Activated T-helper 1 cell treated with Interleukin-2 at 50 U/mL for 16 hours (primary cell): Measurements from ENCODE around the gene ECHDC1.

Experiments used
- DNase-seq: peaks from one replicate; pipeline ENCODE4 v3.0.0-alpha.2; 2020; ENCODE audit warnings: low read depth

The ECHDC1 gene

DNA sequence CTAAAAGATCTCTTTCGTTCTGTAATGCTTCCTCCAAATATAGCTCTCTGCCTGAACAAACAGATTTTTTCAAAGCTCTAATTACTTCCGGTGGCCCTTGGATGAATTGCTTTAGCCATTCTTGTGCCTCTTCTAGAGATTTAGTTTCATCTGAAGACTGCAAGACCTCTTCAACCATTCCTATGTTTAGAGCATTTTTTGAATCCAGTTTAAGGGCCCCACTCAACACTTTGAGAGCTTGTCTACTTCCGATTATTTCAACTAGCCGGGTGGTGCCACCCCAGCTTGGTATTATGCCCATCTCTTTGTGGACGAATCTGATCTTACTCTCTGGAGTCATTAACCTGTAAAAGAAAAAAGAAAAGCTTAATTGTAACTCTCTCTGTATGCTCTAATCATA, 53.5 kb downstream of the ECHDC1 start:
- DNase-seq, result no peak

GRCh38 chr6:127288705-127289104, 54.7 kb downstream of the ECHDC1 start:
- no peak for DNase-seq

DNA sequence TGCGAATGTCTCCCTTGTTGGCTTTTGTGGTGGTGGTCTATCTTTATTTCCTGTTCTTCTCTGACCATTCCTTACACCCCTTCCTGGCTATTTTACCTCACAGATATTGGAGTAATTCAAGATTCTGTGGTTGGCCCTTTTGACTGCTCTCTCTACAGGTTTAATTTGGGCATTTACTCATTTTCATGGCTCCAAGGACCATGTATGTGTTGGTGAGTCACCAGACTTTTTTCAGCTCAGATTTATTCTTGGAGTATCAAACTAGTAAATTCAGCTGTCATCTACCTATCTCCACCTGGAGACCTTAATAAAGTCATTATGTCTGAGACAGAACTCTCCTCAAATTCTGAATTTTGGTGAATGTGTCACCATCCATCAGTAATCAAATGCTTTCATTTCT, 61.2 kb downstream of the ECHDC1 start:
- DNase-seq, result no peak

DNA sequence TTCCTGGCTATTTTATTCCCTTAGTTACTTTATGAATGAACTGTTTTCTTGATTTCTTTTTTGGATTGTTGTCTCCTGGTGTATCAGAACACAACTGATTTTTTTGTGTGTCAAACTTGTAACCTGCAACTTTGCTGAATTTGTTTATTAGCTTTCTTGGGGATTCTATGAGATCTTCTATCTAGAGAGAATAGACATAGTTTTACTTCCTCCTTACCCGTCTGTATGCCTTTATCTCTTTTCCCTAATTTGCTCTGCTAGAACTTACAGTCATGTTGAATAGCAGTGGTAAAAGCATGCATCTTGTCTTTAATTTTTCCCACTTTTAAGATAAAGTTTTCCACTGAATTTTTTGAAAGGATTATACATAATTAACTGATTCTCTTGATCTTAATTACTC, 63.6 kb downstream of the ECHDC1 start:
- no peak for DNase-seq

GRCh38 chr6:127277878-127278843, 65.2 kb downstream of the ECHDC1 start:
- DNase-seq, result no peak

GRCh38 chr6:127276331-127276730, 67.1 kb downstream of the ECHDC1 start:
- no peak for DNase-seq

GRCh38 chr6:127273499-127273898, 69.9 kb downstream of the ECHDC1 start:
- no peak for DNase-seq

DNA sequence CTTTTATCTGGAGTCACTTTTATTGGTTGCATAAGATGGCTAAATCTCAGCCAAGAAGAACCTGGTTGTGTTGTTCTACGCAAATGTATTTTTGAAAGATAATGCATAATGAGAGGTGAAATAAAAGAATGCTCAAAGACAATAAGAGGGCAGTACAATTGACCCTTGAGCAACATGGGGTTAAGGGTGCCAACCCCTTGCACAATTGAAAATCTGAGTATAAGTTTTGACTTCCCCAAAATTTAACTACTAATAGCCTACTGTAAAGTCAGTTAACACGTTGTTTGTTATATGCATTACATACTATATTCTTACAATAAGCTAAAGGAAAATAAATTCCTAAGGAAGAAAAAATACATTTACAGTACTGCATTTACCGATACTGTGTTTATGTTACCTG, 70.8 kb downstream of the ECHDC1 start:
- DNase-seq, result no peak

DNA sequence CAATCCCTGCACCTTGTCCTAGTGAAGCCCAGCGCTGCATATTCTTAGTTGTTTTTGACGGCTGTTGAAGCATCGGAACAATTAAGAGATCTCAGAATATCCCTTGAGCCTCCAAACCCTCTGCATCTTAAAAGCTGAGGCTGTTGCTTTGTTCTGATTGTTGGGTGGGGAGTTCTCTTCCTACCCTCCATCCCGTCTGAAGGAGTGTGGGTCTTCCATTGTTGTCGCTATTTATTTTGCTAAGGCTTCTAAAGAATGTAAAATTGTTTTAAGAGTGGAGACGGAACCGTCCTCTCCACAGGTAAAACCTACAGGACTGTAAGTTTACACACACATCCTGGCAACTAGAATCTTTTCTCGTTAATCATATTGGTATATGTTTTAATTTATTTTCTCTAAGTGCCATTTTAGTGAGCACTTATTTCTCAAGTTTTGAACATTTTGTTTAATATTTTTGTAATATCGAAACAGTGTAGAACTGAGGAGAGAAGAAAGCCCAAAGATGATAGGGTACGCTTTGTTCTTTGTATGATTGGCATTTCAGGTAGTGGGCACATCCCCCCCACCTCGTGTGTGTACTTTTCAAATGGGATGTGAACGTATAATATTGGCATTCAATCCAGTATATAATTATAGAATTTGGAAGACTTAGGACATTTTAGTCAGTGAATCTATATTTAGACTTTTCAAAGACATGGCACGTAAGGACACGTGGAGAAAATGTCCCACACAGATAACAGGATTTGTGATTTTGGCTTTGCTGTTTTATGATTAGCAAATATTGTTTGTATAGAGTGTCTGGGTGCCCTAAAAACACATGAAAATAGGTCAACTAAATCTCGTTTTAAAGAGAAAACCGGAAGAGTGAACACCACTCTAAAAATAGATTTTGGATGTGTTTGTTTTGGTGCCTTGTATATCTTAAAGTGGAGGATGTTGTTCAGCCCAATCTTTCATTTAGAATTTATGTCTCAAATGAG, 75.5 kb downstream of the ECHDC1 start:
- DNase-seq, result no peak

DNA sequence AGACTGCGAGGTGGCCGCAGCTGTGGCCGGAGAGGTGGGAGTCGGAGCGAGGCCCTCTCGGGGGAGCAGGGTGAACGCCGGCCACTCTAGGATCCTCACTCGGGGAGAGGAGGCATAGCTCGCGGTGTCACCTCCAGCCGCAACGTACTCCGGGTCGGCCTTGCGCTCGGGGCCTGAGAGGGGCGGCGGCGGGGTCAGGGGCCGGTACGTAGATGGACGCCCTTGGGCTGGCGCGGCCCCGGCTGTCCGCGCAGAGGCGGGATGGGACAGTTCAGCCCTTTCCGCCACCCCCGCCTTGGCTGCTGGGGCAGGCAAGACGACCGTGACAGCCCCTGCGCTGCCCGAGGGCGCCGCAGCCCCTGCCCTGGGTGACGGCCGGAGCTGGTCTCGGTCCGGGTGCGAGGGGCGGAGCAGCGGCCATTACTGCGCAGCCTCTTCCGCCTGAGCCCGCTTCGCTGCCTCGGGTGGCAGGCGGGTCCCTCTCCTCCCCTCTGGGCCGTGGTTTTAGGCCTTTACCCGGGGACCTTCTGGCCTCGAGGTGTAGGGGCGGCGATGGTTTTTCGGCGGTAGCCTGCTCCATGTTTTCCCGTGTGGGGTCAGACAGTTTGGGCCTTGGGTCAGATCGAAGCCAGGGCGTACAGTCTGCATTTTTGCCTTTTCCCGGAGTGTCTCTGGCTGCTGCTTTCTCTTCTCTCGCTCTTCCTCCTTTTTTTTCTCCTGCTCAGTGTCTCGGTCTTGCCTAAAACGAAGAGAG, 76.3 kb downstream of the ECHDC1 start:
- DNase-seq, result peak; percentile 36

- peak; percentile 55 for DNase-seq
Observed at GRCh38 chr6:127266178-127266891, 77.1 kb downstream of the ECHDC1 start, which contains the start of gene RNF146. RNF146 (plus strand) TSS chr6:127266864; CDS start chr6:127280339, 13,475 bp downstream.

GRCh38 chr6:127263481-127263880, 79.9 kb downstream of the ECHDC1 start:
- no peak for DNase-seq

- DNase-seq, result no peak
Observed at GRCh38 chr6:127262896-127263295, 80.5 kb downstream of the ECHDC1 start.

DNA sequence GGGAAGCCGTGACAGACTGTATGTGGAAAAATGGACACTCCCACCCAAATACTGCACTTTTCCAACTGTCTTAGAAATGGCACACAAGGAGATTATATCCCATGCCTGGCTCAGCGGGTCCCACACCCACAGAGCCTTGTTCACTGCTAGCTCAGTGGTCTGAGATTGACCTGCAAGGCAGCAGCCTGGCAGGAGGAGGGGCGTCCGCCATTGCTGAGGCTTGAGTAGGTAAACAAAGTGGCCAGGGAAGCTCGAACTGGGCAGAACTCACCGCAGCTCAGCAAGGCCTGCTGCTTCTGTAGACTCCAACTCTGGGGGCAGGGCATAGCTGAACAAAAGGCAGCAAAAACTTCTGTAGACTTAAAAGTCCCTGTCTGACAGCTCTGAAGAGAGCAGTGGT, 88.1 kb downstream of the ECHDC1 start:
- DNase-seq, result no peak

DNA sequence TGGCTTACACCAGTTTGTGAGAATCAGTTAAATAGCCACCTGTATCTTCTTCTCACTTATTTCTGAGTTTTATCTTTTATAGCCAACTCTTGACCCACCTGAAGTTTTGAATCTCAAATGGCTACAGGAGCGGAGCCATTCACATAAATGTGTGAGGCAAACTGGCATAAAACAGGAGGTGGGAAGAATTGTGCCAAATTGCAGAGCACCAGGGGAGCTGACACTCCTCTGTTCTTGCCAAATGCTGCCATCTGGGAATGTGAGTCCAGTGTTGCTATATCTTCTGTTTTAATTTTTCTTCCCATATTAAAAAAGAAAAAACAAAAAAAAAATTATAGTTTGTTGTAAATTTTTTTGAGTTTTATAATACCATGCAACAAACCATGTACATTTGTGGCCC, 93.8 kb downstream of the ECHDC1 start:
- DNase-seq, result no peak

DNA sequence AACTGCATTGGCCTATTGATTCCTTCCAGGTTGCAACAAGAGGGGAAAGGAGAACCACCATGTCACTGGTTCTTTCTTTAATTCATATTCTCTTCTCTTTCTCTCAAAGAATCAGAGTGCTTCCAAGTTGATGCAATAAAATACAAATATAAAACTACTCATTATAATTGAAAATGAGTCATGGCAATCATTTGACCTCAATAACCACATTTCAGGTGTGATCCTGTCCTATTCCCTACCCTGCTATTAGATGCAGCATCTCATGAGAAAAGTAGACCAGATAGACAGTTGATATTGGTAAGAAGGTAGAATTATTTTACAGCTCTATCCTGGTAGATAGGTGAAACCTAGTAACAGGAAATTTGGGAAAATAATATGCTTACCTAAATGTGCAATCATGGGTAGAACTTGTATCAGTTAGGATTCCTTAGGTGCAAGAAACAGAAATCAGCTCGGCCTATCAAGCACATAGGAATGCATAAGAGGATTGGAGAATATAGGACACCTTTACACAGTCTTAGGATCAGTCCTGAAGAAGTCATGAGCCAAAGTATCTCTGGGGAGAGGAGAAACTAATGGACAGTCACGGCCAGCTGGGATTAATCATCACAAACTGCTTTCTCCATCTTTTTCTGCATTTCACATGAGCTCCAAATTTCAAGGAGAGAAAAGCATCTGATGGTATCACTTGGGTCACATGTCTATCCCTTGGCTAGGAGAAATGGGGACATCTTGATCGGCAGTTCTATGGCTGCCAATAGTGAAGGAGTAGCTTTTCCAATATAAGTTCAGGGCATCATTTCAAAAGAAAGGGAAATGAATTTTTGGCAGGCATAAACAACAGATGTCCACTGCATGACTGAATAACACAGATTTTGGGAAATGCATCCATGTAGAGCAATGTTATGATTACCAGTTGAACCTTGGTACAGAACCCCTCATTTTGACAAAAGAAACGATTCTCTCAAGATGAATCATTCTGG, 96.0 kb downstream of the ECHDC1 start:
- no peak for DNase-seq

DNA sequence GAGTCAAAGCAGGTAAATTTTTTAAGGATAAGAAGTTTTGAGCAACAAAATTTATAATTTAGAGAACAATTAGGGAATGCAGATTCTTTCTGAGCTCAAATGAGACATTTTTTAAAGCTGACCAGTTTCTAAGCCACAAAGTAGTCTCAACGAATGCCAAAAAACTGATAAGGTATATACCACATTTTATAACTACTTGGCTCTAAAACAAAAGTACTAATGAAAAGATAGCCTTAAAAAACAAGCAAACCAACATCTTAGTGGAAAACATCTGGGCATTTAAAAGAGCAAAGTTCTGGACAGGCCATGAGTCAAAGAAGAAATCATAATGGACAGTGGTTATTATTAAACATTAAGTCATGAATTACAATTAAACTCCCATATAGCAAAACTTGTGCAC, 99.9 kb downstream of the ECHDC1 start:
- DNase-seq, result no peak
